MM.1S (cell line): ENCODE measurements around the gene AP1B1.

Experiments
- DNase-seq: peaks from one replicate; pipeline ENCODE4 v3.0.0-alpha.2; 2015
- H2AFZ ChIP-seq: fragments of 300-600 bp; sonication (generic); 2 replicates; pipeline ENCODE4 v1.6.0; 2016; ENCODE audit warnings: antibody characterized with exemption, low read length
- H3F3A ChIP-seq: fragments of 300-600 bp; sonication (generic); 2 replicates; pipeline ENCODE4 v1.6.1; 2016; ENCODE audit warnings: mild to moderate bottlenecking, antibody characterized with exemption, low read length, moderate library complexity, mixed read lengths; ENCODE audit not compliant: insufficient read depth
- H3K27ac ChIP-seq: fragments of 300-600 bp; sonication (generic); 2 replicates; pipeline ENCODE4 v1.5.1; 2016; ENCODE audit warnings: mild to moderate bottlenecking, low read length
- H3K27me3 ChIP-seq: fragments of 300-600 bp; sonication (generic); replicated peaks from 2 replicates; pipeline ENCODE4 v1.6.0; 2016; ENCODE audit warnings: low read length; ENCODE audit not compliant: insufficient read depth
- H3K36me3 ChIP-seq: fragments of 300-600 bp; sonication (generic); replicated peaks from 2 replicates; pipeline ENCODE4 v1.6.1; 2016; ENCODE audit warnings: mild to moderate bottlenecking, low read length, mixed read lengths; ENCODE audit not compliant: insufficient read depth
- H3K4me1 ChIP-seq: fragments of 300-600 bp; sonication (generic); 2 replicates; pipeline ENCODE4 v1.6.1; 2016; ENCODE audit warnings: low read length, mixed read lengths
- H3K4me2 ChIP-seq: fragments of 300-600 bp; sonication (generic); 2 replicates; pipeline ENCODE4 v1.6.0; 2016; ENCODE audit warnings: low read depth, low read length
- H3K4me3 ChIP-seq: fragments of 300-600 bp; sonication (generic); 2 replicates; pipeline ENCODE4 v1.5.1; 2016; ENCODE audit warnings: low read length, mixed read lengths
- H3K79me2 ChIP-seq: fragments of 300-600 bp; sonication (generic); 2 replicates; pipeline ENCODE4 v1.6.1; 2016; ENCODE audit warnings: mixed run types, low read length, mixed read lengths
- H3K9ac ChIP-seq: fragments of 300-600 bp; sonication (generic); 2 replicates; pipeline ENCODE4 v1.6.1; 2016; ENCODE audit warnings: low read length, mixed read lengths
- H3K9me2 ChIP-seq: fragments of 300-600 bp; sonication (generic); replicated peaks from 2 replicates; pipeline ENCODE4 v1.6.1; 2016; ENCODE audit warnings: mild to moderate bottlenecking, low read length, mixed read lengths; ENCODE audit not compliant: insufficient read depth
- H3K9me3 ChIP-seq: fragments of 300-600 bp; sonication (generic); replicated peaks from 2 replicates; pipeline ENCODE4 v1.6.1; 2016; ENCODE audit warnings: mild to moderate bottlenecking, low read length, mixed read lengths; ENCODE audit not compliant: insufficient read depth
- H4K20me1 ChIP-seq: fragments of 300-600 bp; sonication (generic); 2 replicates; pipeline ENCODE4 v1.6.1; 2016; ENCODE audit warnings: mild to moderate bottlenecking, low read length, moderate library complexity, mixed read lengths; ENCODE audit not compliant: insufficient read depth
- EZH2 ChIP-seq: fragments of 300-600 bp; sonication (generic); optimal IDR thresholded peaks from 2 replicates; pipeline ENCODE3; 2017; ENCODE audit warnings: low read depth, mild to moderate bottlenecking, antibody characterized with exemption, low read length, mixed read lengths
- EZH2phosphoT487 ChIP-seq: fragments of 300-600 bp; sonication (generic); IDR thresholded peaks from 2 replicates; pipeline ENCODE4 v1.6.1; 2018; ENCODE audit warnings: antibody characterized with exemption, low read length
- TF ChIP-seq, protein P1 (sequence below): fragments of 300-600 bp; sonication (generic); IDR thresholded peaks from 2 replicates; pipeline ENCODE4 v1.5.1; 2016; ENCODE audit warnings: antibody characterized with exemption, low read length, mixed read lengths

The AP1B1 gene

DNA sequence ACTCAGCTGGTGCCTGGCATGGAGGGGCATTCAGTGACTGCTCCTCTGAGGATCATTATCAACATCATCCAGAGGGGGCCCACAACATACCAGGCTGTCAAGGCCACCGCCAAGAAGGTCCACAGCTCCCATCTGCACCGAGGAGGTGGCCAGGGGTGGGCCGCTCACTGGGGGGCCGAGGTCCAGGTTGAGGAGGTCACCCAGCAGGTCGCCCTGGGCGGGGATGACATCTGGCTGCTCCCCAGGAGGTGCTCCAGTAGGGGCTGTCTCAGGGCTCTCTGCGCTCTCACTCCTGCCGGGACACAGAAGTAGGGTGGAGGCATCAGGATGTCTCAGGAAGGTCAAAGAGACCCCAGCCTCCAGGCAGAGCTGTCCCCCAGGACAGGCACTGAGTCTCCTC is 47.8 kb downstream of the AP1B1 start:
- no peak for DNase-seq
- Histone ChIP-seq H3K4me1 (no peaks in the 10 kb centered on the region), H3F3A (no peaks in the 10 kb centered on the region), H3K4me2 (no peak overlapping the region), H3K9me3 (no peaks in the 10 kb centered on the region), H2AFZ (no peak overlapping the region), H3K36me3 (no peaks in the 10 kb centered on the region), H3K27me3 (no peaks in the 10 kb centered on the region), H3K9me2 (no peaks in the 10 kb centered on the region), H3K27ac (no peak overlapping the region), H3K79me2 (no peaks in the 10 kb centered on the region), H3K9ac (no peak overlapping the region), H3K4me3 (no peak overlapping the region), H4K20me1 (no peaks in the 10 kb centered on the region)
- TF ChIP-seq EZH2: no peak
- no peak for TF ChIP-seq EZH2phosphoT487
- TF ChIP-seq, protein P1, sequence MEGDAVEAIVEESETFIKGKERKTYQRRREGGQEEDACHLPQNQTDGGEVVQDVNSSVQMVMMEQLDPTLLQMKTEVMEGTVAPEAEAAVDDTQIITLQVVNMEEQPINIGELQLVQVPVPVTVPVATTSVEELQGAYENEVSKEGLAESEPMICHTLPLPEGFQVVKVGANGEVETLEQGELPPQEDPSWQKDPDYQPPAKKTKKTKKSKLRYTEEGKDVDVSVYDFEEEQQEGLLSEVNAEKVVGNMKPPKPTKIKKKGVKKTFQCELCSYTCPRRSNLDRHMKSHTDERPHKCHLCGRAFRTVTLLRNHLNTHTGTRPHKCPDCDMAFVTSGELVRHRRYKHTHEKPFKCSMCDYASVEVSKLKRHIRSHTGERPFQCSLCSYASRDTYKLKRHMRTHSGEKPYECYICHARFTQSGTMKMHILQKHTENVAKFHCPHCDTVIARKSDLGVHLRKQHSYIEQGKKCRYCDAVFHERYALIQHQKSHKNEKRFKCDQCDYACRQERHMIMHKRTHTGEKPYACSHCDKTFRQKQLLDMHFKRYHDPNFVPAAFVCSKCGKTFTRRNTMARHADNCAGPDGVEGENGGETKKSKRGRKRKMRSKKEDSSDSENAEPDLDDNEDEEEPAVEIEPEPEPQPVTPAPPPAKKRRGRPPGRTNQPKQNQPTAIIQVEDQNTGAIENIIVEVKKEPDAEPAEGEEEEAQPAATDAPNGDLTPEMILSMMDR: no peak

GRCh38 chr22:29339381-29340235 is 48.8 kb downstream of the AP1B1 start:
- no peaks in the 10 kb centered on the region for H3K79me2 ChIP-seq
- no peaks in the 10 kb centered on the region for H3K4me1 ChIP-seq
- H3K9ac ChIP-seq: no peak overlapping the region
- TF ChIP-seq EZH2 (no peak), EZH2phosphoT487 (no peak)
- TF ChIP-seq, protein P1: no peak
- no peak overlapping the region for H3K4me2 ChIP-seq
- no peaks in the 10 kb centered on the region for H3K9me2 ChIP-seq
- H3K27ac ChIP-seq: no peak overlapping the region
- H3F3A ChIP-seq: no peaks in the 10 kb centered on the region
- H3K27me3 ChIP-seq: no peaks in the 10 kb centered on the region
- no peak overlapping the region for H2AFZ ChIP-seq
- no peaks in the 10 kb centered on the region for H3K9me3 ChIP-seq
- H3K4me3 ChIP-seq: no peak overlapping the region
- no peaks in the 10 kb centered on the region for H3K36me3 ChIP-seq
- H4K20me1 ChIP-seq: no peaks in the 10 kb centered on the region
- no peak for DNase-seq

DNA sequence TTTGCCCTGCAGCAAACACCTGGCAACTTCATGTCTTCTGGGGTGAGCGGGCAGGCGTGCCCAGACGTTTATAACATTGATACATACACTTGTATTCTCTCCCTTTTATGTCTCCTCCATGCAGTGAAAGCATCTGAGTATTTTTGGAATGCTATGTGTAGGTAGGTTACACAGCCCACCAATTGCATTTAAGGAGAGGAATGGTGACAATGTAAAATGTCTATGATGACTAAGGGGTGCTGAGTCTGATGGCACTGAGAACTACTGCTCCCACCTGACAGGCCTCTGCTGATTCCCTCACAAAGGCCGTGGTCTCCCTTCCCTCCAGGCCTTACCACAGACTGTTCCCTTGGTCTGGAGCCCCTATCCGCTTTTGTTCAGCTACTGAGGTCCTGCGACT is 50.0 kb downstream of the AP1B1 start:
- Histone ChIP-seq H3K4me1 (no peaks in the 10 kb centered on the region), H4K20me1 (no peaks in the 10 kb centered on the region), H3K4me2 (no peak overlapping the region), H3K27ac (no peak overlapping the region), H3F3A (no peaks in the 10 kb centered on the region), H3K9ac (no peak overlapping the region), H3K27me3 (no peaks in the 10 kb centered on the region), H3K79me2 (no peaks in the 10 kb centered on the region), H3K9me3 (no peaks in the 10 kb centered on the region), H3K4me3 (no peak overlapping the region), H3K9me2 (no peaks in the 10 kb centered on the region), H2AFZ (no peak overlapping the region), H3K36me3 (no peaks in the 10 kb centered on the region)
- no peak for TF ChIP-seq EZH2
- TF ChIP-seq, protein P1: no peak
- no peak for DNase-seq
